Astrocyte (in vitro differentiated cells and primary cell): ENCODE results near the gene NSUN3.

Source experiments
- EZH2 ChIP-seq: IDR thresholded peaks from 2 replicates; pipeline ENCODE4 v1.6.1; 2012; ENCODE audit warnings: mild to moderate bottlenecking, low read length, inconsistent platforms; ENCODE audit not compliant: insufficient read depth
- TF ChIP-seq, protein P1 (sequence below): IDR thresholded peaks from 2 replicates; pipeline ENCODE4 v1.5.1; 2011; ENCODE audit warnings: low read depth, mild to moderate bottlenecking, inconsistent platforms, low read length, moderate library complexity; ENCODE audit not compliant: insufficient read depth

DNA sequence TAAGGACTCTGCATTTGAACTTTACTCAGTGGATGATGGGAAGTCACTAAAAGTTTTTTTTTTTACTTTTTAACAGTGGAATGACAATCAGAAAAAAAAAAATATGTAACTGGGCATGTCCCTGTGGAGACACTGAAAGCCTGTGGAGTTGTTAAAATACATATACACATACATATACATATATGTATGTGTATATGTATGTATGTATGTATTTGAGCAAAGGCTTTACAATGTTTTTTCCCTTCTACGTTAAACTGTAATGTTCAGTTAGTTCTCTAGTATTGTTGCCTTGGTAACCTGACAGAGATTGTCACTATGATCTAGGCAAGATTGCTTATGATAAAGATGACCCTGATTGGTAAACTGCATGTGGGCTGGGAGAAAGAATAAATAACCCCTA lies 30.3 kb downstream of the NSUN3 start:
- TF ChIP-seq, protein P1, sequence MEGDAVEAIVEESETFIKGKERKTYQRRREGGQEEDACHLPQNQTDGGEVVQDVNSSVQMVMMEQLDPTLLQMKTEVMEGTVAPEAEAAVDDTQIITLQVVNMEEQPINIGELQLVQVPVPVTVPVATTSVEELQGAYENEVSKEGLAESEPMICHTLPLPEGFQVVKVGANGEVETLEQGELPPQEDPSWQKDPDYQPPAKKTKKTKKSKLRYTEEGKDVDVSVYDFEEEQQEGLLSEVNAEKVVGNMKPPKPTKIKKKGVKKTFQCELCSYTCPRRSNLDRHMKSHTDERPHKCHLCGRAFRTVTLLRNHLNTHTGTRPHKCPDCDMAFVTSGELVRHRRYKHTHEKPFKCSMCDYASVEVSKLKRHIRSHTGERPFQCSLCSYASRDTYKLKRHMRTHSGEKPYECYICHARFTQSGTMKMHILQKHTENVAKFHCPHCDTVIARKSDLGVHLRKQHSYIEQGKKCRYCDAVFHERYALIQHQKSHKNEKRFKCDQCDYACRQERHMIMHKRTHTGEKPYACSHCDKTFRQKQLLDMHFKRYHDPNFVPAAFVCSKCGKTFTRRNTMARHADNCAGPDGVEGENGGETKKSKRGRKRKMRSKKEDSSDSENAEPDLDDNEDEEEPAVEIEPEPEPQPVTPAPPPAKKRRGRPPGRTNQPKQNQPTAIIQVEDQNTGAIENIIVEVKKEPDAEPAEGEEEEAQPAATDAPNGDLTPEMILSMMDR: no peak
- TF ChIP-seq EZH2: no peak
